PFSK-1 (cell line): ENCODE data around the gene BBS12.

Experiments used
- REST ChIP-seq, 2 experiments: IDR thresholded peaks; 2 replicates each; pipeline versions ENCODE4 v1.6.1 to v1.8.0; 2011 to 2012; ENCODE audit warnings: low read depth in 2 of 2, low read length in 2 of 2, control low read depth in 1 of 2, inconsistent platforms in 1 of 2, mild to moderate bottlenecking in 1 of 2, moderate library complexity in 1 of 2; ENCODE audit not compliant: insufficient read depth in 1 of 2
- SIN3A ChIP-seq: IDR thresholded peaks from 2 replicates; pipeline ENCODE4 v1.6.1; 2012; ENCODE audit warnings: mild to moderate bottlenecking, low read length, moderate library complexity, borderline replicate concordance; ENCODE audit not compliant: insufficient read depth
- TAF1 ChIP-seq: IDR thresholded peaks from 2 replicates; pipeline ENCODE4 v1.6.1; 2012; ENCODE audit warnings: low read length, control low read depth, borderline replicate concordance; ENCODE audit not compliant: insufficient read depth

- TF ChIP-seq TAF1: no peak
- TF ChIP-seq SIN3A: no peak
- TF ChIP-seq REST (IDR thresholded peaks at IDR 0.05; ENCODE audit: insufficient read depth in 1 of 2, low read depth in 2 of 2, low read length in 2 of 2): no peak
These were observed 6.7 kb downstream of the BBS12 start for GRCh38 chr4:122739174-122739573.
